IPS-15b (cell line): ENCODE data around the gene CCDC122.
A peak's percentile ranks its signal among the peaks of the same experiment; 100 is the strongest.

Experiments used
- H3K27me3 ChIP-seq: one replicate; pipeline ENCODE4 v1.6.1; 2013; ENCODE audit warnings: low read length; ENCODE audit not compliant: control insufficient read depth, insufficient read depth
- H3K36me3 ChIP-seq: one replicate; pipeline ENCODE4 v1.6.1; 2013; ENCODE audit warnings: low read length; ENCODE audit not compliant: control insufficient read depth, insufficient read depth
- H3K4me1 ChIP-seq: one replicate; pipeline ENCODE4 v1.6.1; 2013; ENCODE audit warnings: mild to moderate bottlenecking, low read length; ENCODE audit not compliant: control insufficient read depth, insufficient read depth
- H3K4me3 ChIP-seq: one replicate; pipeline ENCODE4 v1.5.1; 2013; ENCODE audit warnings: low read depth, low read length
- H3K9ac ChIP-seq: one replicate; pipeline ENCODE4 v1.6.1; 2013; ENCODE audit warnings: low read depth, mild to moderate bottlenecking, low read length
- H3K9me3 ChIP-seq: one replicate; pipeline ENCODE4 v1.6.1; 2013; ENCODE audit warnings: mild to moderate bottlenecking, low read length; ENCODE audit not compliant: control insufficient read depth, insufficient read depth

CCDC122 gene

DNA sequence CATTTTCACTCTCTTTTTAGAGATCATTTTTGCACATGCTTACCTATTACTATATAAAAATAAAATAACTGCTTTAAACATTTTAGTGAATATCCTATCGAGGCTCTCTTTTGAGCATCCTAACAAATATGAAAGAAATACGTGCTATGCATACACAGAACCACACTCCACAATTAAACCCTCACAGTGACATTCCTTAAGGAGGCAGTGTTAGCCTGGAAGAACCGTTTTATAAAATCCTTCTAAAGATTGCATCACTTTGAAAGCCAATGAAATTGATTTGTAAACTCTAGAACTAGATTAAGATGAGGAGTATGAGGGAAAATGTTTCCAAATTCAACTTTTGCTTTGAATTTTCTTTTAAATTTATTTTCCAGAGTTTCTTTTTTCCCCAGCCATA, 81.7 kb downstream of the CCDC122 start:
- Histone ChIP-seq H3K27me3 (no peaks in the 10 kb centered on the region), H3K36me3 (no peaks in the 10 kb centered on the region), H3K9me3 (no peaks in the 10 kb centered on the region), H3K4me3 (no peak overlapping the region), H3K9ac (no peak overlapping the region), H3K4me1 (no peaks in the 10 kb centered on the region)

DNA sequence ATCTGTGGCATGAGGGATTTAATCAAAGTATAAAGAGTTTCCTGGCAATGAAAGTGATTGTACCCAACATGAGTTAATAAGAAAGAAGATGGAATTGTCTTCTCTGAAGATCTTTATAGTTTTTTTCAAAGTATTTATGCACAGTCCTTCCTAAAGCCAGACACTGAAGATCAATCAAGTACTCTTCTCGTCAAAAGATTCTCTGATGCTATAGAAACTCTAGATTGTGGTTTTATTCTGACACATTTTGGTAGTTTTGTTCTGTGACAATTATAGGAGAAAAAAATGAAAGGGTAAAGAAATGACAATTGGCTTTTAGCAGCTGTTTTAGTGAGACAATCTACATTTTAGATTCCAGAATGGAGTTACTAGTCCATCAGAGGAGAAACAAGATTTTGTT, 82.4 kb downstream of the CCDC122 start:
- no peaks in the 10 kb centered on the region for H3K36me3 ChIP-seq
- H3K4me1 ChIP-seq, result no peaks in the 10 kb centered on the region
- no peak overlapping the region for H3K4me3 ChIP-seq
- no peak overlapping the region for H3K9ac ChIP-seq
- H3K27me3 ChIP-seq, result no peaks in the 10 kb centered on the region
- no peaks in the 10 kb centered on the region for H3K9me3 ChIP-seq

DNA sequence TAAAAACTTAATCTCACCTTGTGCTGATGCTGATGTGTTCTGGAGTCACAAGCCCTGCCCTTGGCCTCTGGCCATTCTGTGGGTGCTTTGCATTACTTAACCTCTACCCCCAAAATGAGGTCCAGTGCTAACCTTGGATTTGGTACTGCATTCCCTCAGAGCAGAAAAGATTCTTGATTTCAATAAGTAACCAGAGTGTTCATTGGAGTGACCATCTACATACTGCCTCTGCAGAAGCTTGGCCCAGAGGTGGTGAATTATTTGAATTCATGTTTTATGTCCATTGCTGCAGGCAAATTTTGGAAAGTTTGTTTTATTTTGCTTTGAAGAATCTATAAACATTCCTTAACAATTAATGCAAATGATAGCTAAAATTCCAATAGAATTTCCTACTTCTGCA, 85.1 kb downstream of the CCDC122 start:
- H3K9me3 ChIP-seq, result no peaks in the 10 kb centered on the region
- H3K9ac ChIP-seq, result no peak overlapping the region
- H3K27me3 ChIP-seq, result peaks cover 3% of the 10 kb centered on the region
- no peaks in the 10 kb centered on the region for H3K4me1 ChIP-seq
- H3K4me3 ChIP-seq, result no peak overlapping the region
- no peaks in the 10 kb centered on the region for H3K36me3 ChIP-seq

DNA sequence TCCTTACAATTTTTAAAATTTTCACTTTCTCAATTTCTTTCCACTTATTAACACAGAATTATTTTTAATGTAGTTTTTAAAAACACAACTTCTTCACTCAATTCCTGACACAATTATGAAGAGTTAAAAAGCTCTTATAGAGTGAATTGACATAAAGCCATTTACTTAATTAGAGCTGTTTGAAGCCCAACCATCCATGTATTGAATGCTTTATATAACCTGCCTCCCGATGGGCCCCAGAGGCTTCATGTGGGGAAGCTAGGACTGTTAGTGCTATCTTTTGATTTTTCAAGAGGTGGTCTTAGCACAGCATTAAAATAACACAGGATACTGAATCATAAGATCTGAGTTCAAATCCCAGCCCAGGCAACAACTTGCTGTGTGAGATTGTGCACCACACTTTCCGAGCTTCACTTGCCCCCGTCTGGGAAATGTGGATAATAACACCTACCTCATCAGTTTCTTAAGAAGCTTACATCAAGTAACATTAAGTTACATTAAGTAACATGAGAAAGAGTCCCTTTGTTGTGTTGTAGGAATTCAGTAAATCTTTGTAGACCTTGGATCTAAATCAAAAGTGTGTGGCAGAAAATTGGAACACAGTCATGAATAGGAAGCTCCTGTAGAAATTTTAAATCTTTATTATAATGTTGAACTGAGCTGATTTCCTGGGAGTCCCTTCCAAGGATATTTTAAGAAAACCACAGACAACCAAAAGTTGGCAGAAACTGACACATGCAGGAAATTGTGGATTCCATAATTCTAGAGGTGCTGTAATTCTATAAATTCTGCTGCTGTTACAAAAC, 87.3 kb downstream of the CCDC122 start:
- H3K36me3 ChIP-seq, result no peaks in the 10 kb centered on the region
- no peaks in the 10 kb centered on the region for H3K9me3 ChIP-seq
- H3K27me3 ChIP-seq, result peaks cover 18% of the 10 kb centered on the region
- no peak overlapping the region for H3K9ac ChIP-seq
- peaks cover 8% of the 10 kb centered on the region for H3K4me1 ChIP-seq
- no peak overlapping the region for H3K4me3 ChIP-seq

DNA sequence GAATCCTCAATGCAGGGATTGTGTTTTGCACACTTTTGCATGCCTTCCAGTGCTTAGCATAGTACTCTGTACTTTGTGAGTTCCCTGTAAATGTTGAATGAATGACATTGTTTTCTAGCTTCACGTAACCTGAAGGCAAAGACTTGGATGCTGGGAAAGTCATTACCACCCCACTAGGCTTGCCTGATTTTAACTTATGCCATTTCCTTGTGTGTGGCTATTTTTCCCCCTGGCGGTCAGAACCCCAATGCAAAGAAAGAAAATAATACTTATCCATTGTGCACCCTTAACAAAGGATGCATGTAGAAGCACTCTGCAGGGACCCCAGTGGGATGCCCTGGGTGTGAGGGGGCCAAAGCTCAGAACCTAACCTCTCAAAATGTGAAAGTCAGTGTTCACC, 91.5 kb downstream of the CCDC122 start:
- peak overlapping the region; percentile 65 for H3K4me3 ChIP-seq
- H3K27me3 ChIP-seq, result peaks cover 47% of the 10 kb centered on the region
- H3K9me3 ChIP-seq, result no peaks in the 10 kb centered on the region
- peaks cover 8% of the 10 kb centered on the region for H3K4me1 ChIP-seq
- no peak overlapping the region for H3K9ac ChIP-seq
- no peaks in the 10 kb centered on the region for H3K36me3 ChIP-seq

DNA sequence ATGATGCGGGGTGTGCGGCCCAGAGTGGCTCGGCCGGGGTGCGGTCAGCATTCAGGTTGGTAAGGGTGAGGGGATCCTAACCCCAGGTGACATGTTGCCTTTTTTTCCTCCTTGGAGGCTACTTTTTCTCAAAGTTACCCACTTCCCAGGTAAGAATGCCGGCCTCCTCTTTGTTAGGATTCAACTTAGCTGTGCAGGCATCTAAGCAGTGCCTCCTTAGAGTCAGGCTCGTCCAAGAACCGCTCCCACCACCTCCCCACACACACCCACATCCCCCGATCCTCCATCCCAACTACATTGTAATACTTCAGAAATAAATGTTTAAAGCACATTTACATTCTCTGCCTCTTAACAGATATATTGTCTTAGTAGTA, 92.0 kb downstream of the CCDC122 start:
- H3K9ac ChIP-seq, result no peak overlapping the region
- H3K4me3 ChIP-seq, result peak overlapping the region; percentile 65
- peaks cover 8% of the 10 kb centered on the region for H3K4me1 ChIP-seq
- H3K27me3 ChIP-seq, result peaks cover 52% of the 10 kb centered on the region
- H3K9me3 ChIP-seq, result no peaks in the 10 kb centered on the region
- no peaks in the 10 kb centered on the region for H3K36me3 ChIP-seq

DNA sequence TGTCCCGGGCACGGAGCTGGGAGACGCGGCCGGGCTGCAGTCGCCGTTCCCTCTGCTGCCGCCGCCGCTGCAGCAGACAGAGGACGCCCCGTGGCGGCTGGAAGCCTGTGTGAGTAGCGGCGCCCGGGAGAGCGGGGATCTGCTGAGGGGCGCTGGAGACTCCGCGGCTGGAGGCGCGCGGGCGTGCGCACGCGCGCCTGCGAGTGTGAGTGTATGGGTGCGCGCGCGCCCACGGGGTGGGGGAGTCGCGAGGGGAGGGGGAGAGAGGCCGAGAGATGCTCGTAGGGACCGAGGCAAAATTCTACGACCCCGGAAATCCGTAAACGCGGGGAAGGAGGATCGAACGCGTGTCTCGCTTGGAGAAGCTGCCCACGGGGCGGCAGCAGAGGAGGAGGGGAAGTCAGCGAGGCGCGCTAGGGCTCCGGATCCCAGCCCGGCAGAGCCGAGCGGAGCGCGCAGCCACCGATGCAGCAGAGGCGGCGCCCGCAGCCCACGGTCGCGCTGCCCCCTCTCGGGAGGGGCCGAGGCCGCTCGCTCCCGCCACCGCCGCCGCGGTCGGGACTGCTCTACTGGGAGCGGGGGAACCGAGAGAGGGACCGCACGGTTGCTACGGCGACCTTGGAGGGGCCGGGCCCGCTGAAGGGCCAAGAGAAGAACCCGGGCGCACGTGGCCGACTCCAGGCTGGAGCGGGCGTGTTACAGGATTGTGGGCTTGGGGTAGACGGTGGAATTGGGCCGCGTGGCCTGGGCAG, 92.6 kb downstream of the CCDC122 start, which contains the start of gene ENOX1:
Gene ENOX1 (minus strand): TSS at position 207 of the 752 bp plus-strand sequence.
- no peak within 1 kb of the TSS for H3K9ac ChIP-seq
- H3K4me3 ChIP-seq, result peak within 1 kb of the TSS; percentile 65
- no peaks in the 10 kb centered on the region for H3K9me3 ChIP-seq
- peaks cover 8% of the 10 kb centered on the region for H3K4me1 ChIP-seq
- H3K36me3 ChIP-seq, result no peaks in the 10 kb centered on the region
- peaks cover 58% of the 10 kb centered on the region for H3K27me3 ChIP-seq

DNA sequence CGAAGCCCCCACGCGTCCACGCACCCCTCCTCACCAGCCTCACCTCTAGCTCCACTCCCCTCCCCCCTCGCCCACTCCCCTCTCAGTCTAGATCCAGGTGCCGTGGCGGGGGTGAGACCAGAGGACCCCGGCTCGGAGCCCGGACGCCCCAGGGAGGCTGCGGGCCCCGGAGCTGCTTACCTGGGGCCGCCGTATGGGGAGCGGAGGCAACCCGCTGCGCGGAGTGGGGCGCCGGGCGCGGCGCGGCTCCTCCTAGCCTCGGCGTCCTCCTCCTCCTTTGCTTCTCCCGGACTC, 93.1 kb downstream of the CCDC122 start:
- H3K27me3 ChIP-seq, result peaks cover 62% of the 10 kb centered on the region
- peak overlapping the region; percentile 65 for H3K4me3 ChIP-seq
- H3K9ac ChIP-seq, result no peak overlapping the region
- no peaks in the 10 kb centered on the region for H3K36me3 ChIP-seq
- no peaks in the 10 kb centered on the region for H3K9me3 ChIP-seq
- H3K4me1 ChIP-seq, result peaks cover 8% of the 10 kb centered on the region
